Activated CD4-positive, CD25-positive, alpha-beta regulatory T cell treated with anti-CD3 and anti-CD28 coated beads, Interleukin-2, amount 50 U/mL, for 16 hours (primary cell): Measurements from ENCODE around the gene NOL4L.
"Not testable (repeated sequence)": the region's sequence is repeated elsewhere in the genome, so short reads cannot be mapped to it uniquely, and the experiment has no call there.

ENCODE experiments used
- DNase-seq: peaks from one replicate; pipeline ENCODE4 v3.0.0-alpha.2; 2020; ENCODE audit warnings: low read depth, low spot score

The NOL4L gene

GRCh38 chr20:32596681-32597252 is 11.6 kb upstream of the NOL4L start:
- DNase-seq, result no peak

GRCh38 chr20:32595143-32595542 is 10.0 kb upstream of the NOL4L start:
- no peak for DNase-seq

GRCh38 chr20:32594669-32595068 is 9.5 kb upstream of the NOL4L start:
- DNase-seq, result not testable (repeated sequence)

GRCh38 chr20:32594204-32594603 is 9.1 kb upstream of the NOL4L start:
- DNase-seq, result no peak

- not testable (repeated sequence) for DNase-seq
Observed at GRCh38 chr20:32592616-32593015, 7.5 kb upstream of the NOL4L start.

GRCh38 chr20:32592022-32592421 is 6.9 kb upstream of the NOL4L start:
- no peak for DNase-seq

GRCh38 chr20:32589769-32590168 is 4.6 kb upstream of the NOL4L start:
- DNase-seq, result no peak

GRCh38 chr20:32589256-32589655 is 4.1 kb upstream of the NOL4L start:
- DNase-seq, result no peak

- no peak for DNase-seq
Observed at GRCh38 chr20:32588040-32588439, 2.9 kb upstream of the NOL4L start.

GRCh38 chr20:32586291-32586690 is 1.2 kb upstream of the NOL4L start:
- DNase-seq, result no peak

- DNase-seq, result no peak
Observed at GRCh38 chr20:32585586-32586127, 524 bp upstream of the NOL4L start.

GRCh38 chr20:32583581-32584070 is 1.5 kb downstream of the NOL4L start:
- DNase-seq, result no peak

GRCh38 chr20:32582659-32583580 is 2.2 kb downstream of the NOL4L start:
- DNase-seq, result no peak

GRCh38 chr20:32581839-32582658 is 3.1 kb downstream of the NOL4L start:
- no peak for DNase-seq

- no peak for DNase-seq
Observed at GRCh38 chr20:32580970-32581838, 3.9 kb downstream of the NOL4L start.

GRCh38 chr20:32580219-32580969 is 4.7 kb downstream of the NOL4L start:
- no peak for DNase-seq

- DNase-seq, result no peak
Observed at GRCh38 chr20:32578840-32579390, 6.2 kb downstream of the NOL4L start.

- DNase-seq, result not testable (repeated sequence)
Observed at GRCh38 chr20:32578062-32578461, 7.1 kb downstream of the NOL4L start.

- no peak for DNase-seq
Observed at GRCh38 chr20:32577657-32578056, 7.5 kb downstream of the NOL4L start.

GRCh38 chr20:32577023-32577422 is 8.1 kb downstream of the NOL4L start:
- no peak for DNase-seq
